ENCODE measurements around the gene SNX8.

Gene SNX8

DNA sequence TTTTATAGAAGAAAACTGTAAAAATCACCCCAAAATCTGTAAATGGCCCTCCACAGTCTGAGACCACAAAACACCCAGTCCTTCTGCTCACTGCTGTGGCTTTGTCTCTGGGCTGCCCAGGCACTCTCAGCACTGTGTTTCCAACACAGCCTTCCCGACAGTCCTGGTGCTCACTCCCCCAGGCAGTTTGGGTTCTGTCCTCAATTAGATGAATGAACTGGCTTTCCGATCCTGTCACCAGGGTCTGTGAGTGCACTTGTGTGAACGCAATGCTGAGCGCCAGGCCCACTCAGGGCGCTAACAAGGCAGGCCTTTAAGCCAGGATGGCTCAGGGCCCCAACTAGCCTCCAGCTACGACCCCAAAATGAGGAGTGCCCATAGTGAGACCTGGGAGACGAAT lies 84.8 kb downstream of the SNX8 start:
- no peak overlapping the region for H3K4me3 ChIP-seq (replicated peaks; ENCODE audit: low read depth, low read length)
- TF ChIP-seq, protein P1, sequence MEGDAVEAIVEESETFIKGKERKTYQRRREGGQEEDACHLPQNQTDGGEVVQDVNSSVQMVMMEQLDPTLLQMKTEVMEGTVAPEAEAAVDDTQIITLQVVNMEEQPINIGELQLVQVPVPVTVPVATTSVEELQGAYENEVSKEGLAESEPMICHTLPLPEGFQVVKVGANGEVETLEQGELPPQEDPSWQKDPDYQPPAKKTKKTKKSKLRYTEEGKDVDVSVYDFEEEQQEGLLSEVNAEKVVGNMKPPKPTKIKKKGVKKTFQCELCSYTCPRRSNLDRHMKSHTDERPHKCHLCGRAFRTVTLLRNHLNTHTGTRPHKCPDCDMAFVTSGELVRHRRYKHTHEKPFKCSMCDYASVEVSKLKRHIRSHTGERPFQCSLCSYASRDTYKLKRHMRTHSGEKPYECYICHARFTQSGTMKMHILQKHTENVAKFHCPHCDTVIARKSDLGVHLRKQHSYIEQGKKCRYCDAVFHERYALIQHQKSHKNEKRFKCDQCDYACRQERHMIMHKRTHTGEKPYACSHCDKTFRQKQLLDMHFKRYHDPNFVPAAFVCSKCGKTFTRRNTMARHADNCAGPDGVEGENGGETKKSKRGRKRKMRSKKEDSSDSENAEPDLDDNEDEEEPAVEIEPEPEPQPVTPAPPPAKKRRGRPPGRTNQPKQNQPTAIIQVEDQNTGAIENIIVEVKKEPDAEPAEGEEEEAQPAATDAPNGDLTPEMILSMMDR (IDR thresholded peaks at IDR 0.05; ENCODE audit: low read depth, low read length, missing control alignments): no peak
- DNase-seq (ENCODE audit: extremely low read depth, low read depth): no peak

DNA sequence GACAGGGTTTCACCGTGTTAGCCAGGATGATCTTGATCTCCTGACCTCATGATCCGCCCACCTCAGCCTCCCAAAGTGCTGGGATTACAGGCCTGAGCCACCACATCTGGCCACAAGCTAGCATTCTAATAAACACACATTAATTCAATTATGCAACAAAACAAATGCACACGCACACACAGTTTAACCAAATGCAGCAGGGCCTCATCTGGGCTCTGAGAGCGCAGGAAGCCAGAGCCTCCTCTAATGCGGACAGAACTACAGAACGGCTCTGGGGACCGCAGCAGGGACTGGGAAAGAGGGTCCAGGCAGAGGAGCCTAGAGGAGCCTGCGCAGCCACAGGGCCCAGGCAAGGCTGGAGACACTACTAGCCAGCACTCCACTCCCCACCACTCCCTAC lies 85.3 kb downstream of the SNX8 start:
- no peak for DNase-seq (ENCODE audit: extremely low read depth, low read depth)
- H3K4me3 ChIP-seq (replicated peaks; ENCODE audit: low read depth, low read length): no peak overlapping the region
- TF ChIP-seq, protein P1 (IDR thresholded peaks at IDR 0.05; ENCODE audit: low read depth, low read length, missing control alignments): no peak

DNA sequence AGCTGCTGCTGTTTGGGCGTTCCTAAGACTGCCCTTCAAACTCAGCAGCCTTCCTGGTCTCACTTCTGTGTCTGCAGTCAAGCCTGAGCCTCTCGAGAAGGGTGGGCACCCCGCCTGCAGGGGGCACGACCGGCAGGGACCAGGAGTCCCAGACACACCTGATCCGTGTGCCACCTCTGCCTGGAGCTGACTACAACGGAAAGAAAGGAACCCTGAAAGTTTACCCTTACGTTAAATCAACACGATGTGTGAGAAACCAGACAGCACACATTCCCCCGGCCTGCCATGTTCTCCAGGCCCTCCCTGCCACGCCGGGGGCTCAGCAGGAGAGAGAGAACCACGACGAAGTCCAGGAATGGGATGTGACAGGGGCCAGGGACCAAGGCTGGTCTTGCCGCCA lies 86.5 kb downstream of the SNX8 start:
- no peak overlapping the region for H3K4me3 ChIP-seq (replicated peaks; ENCODE audit: low read depth, low read length)
- no peak for DNase-seq (ENCODE audit: extremely low read depth, low read depth)
- TF ChIP-seq, protein P1 (IDR thresholded peaks at IDR 0.05; ENCODE audit: low read depth, low read length, missing control alignments): no peak

DNA sequence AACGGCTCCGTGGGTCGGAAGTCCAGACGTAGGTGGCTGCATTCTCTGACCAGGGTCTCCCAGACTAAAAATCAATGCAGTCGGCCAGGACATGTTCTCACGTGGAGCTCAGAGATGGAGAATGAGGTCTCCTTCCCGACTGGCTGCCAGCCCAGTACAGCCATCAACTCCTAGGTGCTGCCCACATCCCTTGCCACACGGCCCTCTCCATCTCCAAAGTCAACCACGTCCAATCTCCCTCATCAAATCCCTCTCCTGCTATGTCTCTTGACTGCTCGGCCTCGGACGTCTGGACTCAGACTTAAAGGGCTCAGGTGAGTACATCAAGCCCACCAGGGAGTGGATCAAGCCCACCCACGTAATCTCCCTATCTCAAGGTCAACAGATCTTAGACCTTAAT lies 88.4 kb downstream of the SNX8 start:
- H3K4me3 ChIP-seq (replicated peaks; ENCODE audit: low read depth, low read length): no peak overlapping the region
- no peak for DNase-seq (ENCODE audit: extremely low read depth, low read depth)
- TF ChIP-seq, protein P1 (IDR thresholded peaks at IDR 0.05; ENCODE audit: low read depth, low read length, missing control alignments): no peak

DNA sequence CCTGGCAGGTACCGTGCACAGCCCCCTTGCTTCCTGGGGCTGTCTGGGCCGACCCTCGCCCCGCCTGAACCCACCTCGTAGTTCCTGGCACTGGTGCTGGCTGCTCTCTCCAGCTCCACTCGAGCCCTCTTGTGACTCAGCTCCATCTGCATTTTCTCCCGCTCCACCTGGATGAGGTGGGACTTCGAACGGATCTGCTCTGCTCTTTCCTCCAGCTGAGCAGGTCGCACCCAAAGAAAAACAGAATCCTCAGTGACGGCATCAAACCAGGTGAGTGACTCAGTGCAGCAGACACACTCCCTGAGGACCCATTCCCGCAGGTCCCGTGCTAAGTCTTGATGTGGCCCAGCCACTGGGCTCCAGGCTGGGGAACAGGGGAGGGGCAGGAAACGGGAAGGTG lies 88.9 kb downstream of the SNX8 start:
- no peak for DNase-seq (ENCODE audit: extremely low read depth, low read depth)
- H3K4me3 ChIP-seq (replicated peaks; ENCODE audit: low read depth, low read length): no peak overlapping the region
- TF ChIP-seq, protein P1 (IDR thresholded peaks at IDR 0.05; ENCODE audit: low read depth, low read length, missing control alignments): no peak

DNA sequence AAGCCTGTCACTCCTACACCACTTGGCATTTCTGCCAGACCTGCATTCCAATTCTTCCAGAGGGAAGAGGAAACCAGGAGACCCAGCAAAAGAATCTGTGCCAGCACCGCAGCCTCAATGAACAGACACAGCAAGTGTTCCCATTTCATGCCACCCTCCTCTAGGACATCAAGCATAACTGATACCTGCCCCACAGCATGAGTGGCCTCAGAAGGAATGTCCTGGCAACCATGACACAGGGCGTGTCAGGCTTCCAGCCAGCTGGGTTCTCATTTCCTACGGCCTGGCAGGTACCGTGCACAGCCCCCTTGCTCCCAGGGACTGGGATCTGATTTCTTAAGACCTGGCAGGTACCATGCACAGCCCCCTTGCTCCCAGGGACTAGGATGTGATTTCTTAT lies 89.3 kb downstream of the SNX8 start:
- TF ChIP-seq, protein P1 (IDR thresholded peaks at IDR 0.05; ENCODE audit: low read depth, low read length, missing control alignments): no peak
- H3K4me3 ChIP-seq (replicated peaks; ENCODE audit: low read depth, low read length): no peak overlapping the region
- no peak for DNase-seq (ENCODE audit: extremely low read depth, low read depth)

DNA sequence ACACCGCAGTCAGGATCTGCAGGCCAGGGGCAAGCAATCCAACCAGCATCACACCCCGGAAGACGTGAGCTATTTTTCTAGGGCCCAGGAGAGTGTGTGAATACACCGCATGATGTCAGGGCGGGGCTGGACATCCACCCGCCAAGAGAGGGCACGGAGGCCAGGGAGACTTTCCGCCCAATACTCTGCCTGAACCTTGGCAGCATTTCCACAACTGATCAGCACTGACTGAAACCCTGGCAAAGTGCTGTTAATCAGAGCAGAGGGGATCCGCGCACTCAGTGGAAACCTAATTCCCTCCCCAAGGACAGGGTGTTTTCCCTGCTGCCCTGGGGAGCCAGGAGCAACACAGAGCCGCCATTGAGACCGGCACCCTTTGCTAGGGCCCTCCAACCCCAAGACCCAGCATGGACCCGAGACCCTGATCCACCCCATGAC lies 89.7 kb downstream of the SNX8 start:
- no peak for DNase-seq (ENCODE audit: extremely low read depth, low read depth)
- no peak overlapping the region for H3K4me3 ChIP-seq (replicated peaks; ENCODE audit: low read depth, low read length)
- TF ChIP-seq, protein P1 (IDR thresholded peaks at IDR 0.05; ENCODE audit: low read depth, low read length, missing control alignments): no peak

All from HFF-Myc (cell line).